22Rv1 (cell line): Measurements from ENCODE around the gene RCE1.

Experiments used
- ZFX ChIP-seq: fragments of 450-650 bp; IDR thresholded peaks from 2 replicates; pipeline ENCODE4 v1.6.1; 2017; ENCODE audit warnings: antibody characterized with exemption, borderline replicate concordance
- TF ChIP-seq, protein P1 (sequence below): fragments of 450-650 bp; IDR thresholded peaks from 2 replicates; pipeline ENCODE4 v1.5.1; 2017; ENCODE audit warnings: mild to moderate bottlenecking

DNA sequence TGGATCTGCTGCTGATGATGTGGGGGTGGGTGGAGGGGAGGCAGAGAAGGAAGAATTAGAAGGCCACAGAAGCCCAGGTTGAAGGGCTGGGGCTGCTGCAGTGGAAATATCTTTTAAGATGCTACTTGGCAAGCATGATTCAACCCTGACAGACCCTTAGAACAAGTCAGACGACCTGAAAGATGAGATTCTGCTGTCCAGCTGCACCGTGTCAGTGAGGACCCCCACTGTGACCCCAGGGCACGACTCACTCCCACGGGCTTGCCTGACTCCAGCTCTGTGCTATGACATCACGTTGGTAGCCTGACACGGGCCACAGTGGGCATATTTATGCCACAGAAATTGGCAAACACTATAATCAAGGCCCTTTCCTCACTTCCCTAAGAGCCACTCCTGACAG lies 49.7 kb downstream of the RCE1 start:
- TF ChIP-seq, protein P1, sequence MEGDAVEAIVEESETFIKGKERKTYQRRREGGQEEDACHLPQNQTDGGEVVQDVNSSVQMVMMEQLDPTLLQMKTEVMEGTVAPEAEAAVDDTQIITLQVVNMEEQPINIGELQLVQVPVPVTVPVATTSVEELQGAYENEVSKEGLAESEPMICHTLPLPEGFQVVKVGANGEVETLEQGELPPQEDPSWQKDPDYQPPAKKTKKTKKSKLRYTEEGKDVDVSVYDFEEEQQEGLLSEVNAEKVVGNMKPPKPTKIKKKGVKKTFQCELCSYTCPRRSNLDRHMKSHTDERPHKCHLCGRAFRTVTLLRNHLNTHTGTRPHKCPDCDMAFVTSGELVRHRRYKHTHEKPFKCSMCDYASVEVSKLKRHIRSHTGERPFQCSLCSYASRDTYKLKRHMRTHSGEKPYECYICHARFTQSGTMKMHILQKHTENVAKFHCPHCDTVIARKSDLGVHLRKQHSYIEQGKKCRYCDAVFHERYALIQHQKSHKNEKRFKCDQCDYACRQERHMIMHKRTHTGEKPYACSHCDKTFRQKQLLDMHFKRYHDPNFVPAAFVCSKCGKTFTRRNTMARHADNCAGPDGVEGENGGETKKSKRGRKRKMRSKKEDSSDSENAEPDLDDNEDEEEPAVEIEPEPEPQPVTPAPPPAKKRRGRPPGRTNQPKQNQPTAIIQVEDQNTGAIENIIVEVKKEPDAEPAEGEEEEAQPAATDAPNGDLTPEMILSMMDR: no peak
- no peak for TF ChIP-seq ZFX
